Panc1 (cell line): ENCODE data around the gene TBC1D22B. TPM values are rescaled to one million over a fixed set of nuclear protein-coding genes. Genes with fewer than 3 reads are reported as not detected.

Experiments
- ATAC-seq: fragments of 200-7000 bp; cut with Tn5 transposase; 2 replicates; pipeline ENCODE4 v1.9.1; 2020; ENCODE audit warnings: mild to moderate bottlenecking, moderate library complexity
- BruUV-seq: library from RNA; stranded (reverse); fragments of 400-500 nt; replicated peaks from 2 replicates; lab custom pipeline; 2021; lab: Mats Ljungman, UMichigan
- CTCF ChIA-PET: fragments of 300-600 bp; sonication (Branson Sonifier 250); formaldehyde crosslinking; loops from one replicate; lab custom pipeline; 2022; ENCODE audit warnings: antibody characterized with exemption; lab: Charles Lee
- POLR2A ChIA-PET: fragments of 300-600 bp; sonication (Branson Sonifier 250); formaldehyde crosslinking; loops from one replicate; lab custom pipeline; 2022; ENCODE audit warnings: antibody characterized with exemption; lab: Charles Lee
- DNase-seq: peaks from one replicate; pipeline ENCODE4 v3.0.0-alpha.2; 2010; ENCODE audit warnings: low read depth, low spot score
- H3K27ac ChIP-seq: 2 replicates; pipeline ENCODE4 v1.5.1; 2011; ENCODE audit warnings: mild to moderate bottlenecking, low read length, inconsistent platforms
- H3K27me3 ChIP-seq: fragments of 200-500 bp; sonication (Bioruptor generic); 2 replicates; pipeline ENCODE4 v1.6.0; 2014; ENCODE audit warnings: low read length, inconsistent platforms; ENCODE audit not compliant: control insufficient read depth, insufficient read depth
- H3K36me3 ChIP-seq: fragments of 200-500 bp; sonication (Bioruptor generic); 2 replicates; pipeline ENCODE4 v1.5.1; 2014; ENCODE audit warnings: inconsistent platforms, mild to moderate bottlenecking, low read length, moderate library complexity; ENCODE audit not compliant: control insufficient read depth, insufficient read depth
- H3K4me1 ChIP-seq: 2 replicates; pipeline ENCODE4 v1.5.1; 2011; ENCODE audit warnings: inconsistent platforms, mild to moderate bottlenecking, low read length, moderate library complexity; ENCODE audit not compliant: control insufficient read depth, insufficient read depth
- H3K4me3 ChIP-seq, 2 experiments: 2 replicates each; pipeline ENCODE4 v1.5.1; 2011 to 2012; ENCODE audit warnings: low read depth in 2 of 2, low read length in 2 of 2, mild to moderate bottlenecking in 2 of 2, inconsistent platforms in 1 of 2, moderate library complexity in 1 of 2
- H3K9me3 ChIP-seq: fragments of 200-500 bp; sonication (Bioruptor generic); 2 replicates; pipeline ENCODE4 v1.5.1; 2014; ENCODE audit warnings: low read depth, mild to moderate bottlenecking, inconsistent platforms, low read length, moderate library complexity; ENCODE audit not compliant: control insufficient read depth, insufficient read depth
- CTCF ChIP-seq: fragments of 450-650 bp; IDR thresholded peaks from 2 replicates; pipeline ENCODE4 v1.5.1; 2017; ENCODE audit warnings: mild to moderate bottlenecking
- POLR2AphosphoS5 ChIP-seq: IDR thresholded peaks from 2 replicates; pipeline ENCODE4 v1.6.1; 2012; ENCODE audit warnings: mild to moderate bottlenecking, low read depth, low read length, moderate library complexity
- REST ChIP-seq, 2 experiments: IDR thresholded peaks; 2 replicates each; pipeline ENCODE4 v1.6.1; 2011 to 2012; ENCODE audit warnings: low read depth in 2 of 2, control low read depth in 1 of 2, low read length in 1 of 2, mild to moderate bottlenecking in 1 of 2, moderate library complexity in 1 of 2; ENCODE audit not compliant: insufficient read depth in 1 of 2
- SIN3A ChIP-seq: IDR thresholded peaks from 2 replicates; pipeline ENCODE4 v1.6.1; 2012; ENCODE audit warnings: low read depth, mild to moderate bottlenecking, low read length, moderate library complexity, borderline replicate concordance; ENCODE audit not compliant: insufficient read depth
- TCF7L2 ChIP-seq: IDR thresholded peaks from 2 replicates; pipeline ENCODE4 v1.6.1; 2011; ENCODE audit warnings: mild to moderate bottlenecking, low read depth, low read length, inconsistent platforms
- in situ Hi-C: cut with HindIII; loops from 2 replicates; pipeline ENCODE4 v1.10.0; 2016; ENCODE audit warnings: low sequenced_read_pairs, low pct_unique_long_range_greater_than_20kb
- intact Hi-C: fragments of 100-400 bp; cut with micrococcal nuclease; formaldehyde crosslinking; loops from one replicate; pipeline ENCODE4 v1.10.0; 2022; ENCODE audit not compliant: unreplicated experiment
- total RNA-seq: library from RNA; stranded (reverse); gene quantifications from one replicate; pipeline ENCODE4 v1.2.1, GENCODE V29; 2021; ENCODE audit not compliant: unreplicated experiment

Gene TBC1D22B
- total RNA-seq, 1 experiment from 2014 or later = 13.0 TPM

- ATAC-seq (no peak), DNase-seq (no peak)
- TF ChIP-seq SIN3A (no peak), POLR2AphosphoS5 (no peak), TCF7L2 (no peak), REST (IDR thresholded peaks at IDR 0.05; ENCODE audit: insufficient read depth in 1 of 2, low read depth in 2 of 2, low read length in 1 of 2) (no peak), CTCF (no peak)
- Histone ChIP-seq H3K36me3 (no peaks in the 10 kb centered on the region; the same call in 1 of the 2 replicates), H3K4me3 (no peak overlapping the region), H3K27me3 (no peaks in the 10 kb centered on the region), H3K9me3 (0 out of 2 replicates have a peak, but pooled peaks cover 6% of the 10 kb centered on the region), H3K27ac (no peak overlapping the region), H3K4me1 (peaks cover 9% of the 10 kb centered on the region; the same call in 1 of the 2 replicates)
- intact Hi-C loops = no loop called here
- ChIA-PET CTCF (no interaction called here), POLR2A (no interaction called here)
- in situ Hi-C loops = no loop called here
- no TSS peak for BruUV-seq
Observed at GRCh38 chr6:37262446-37263026, 5.0 kb downstream of the TBC1D22B start.

- no peak overlapping the region for H3K27ac ChIP-seq
- ATAC-seq = no peak
- 0 out of 2 replicates have a peak, but pooled peaks cover 6% of the 10 kb centered on the region for H3K9me3 ChIP-seq
- CTCF ChIA-PET = no interaction called here
- no TSS peak for BruUV-seq
- intact Hi-C loops = no loop called here
- H3K4me1 ChIP-seq = peaks cover 6% of the 10 kb centered on the region; the same call in 1 of the 2 replicates
- H3K4me3 ChIP-seq = no peak overlapping the region
- TF ChIP-seq SIN3A (no peak), CTCF (no peak), TCF7L2 (no peak), POLR2AphosphoS5 (no peak), REST (IDR thresholded peaks at IDR 0.05; ENCODE audit: insufficient read depth in 1 of 2, low read depth in 2 of 2, low read length in 1 of 2) (no peak)
- no peaks in the 10 kb centered on the region for H3K36me3 ChIP-seq
- POLR2A ChIA-PET = no interaction called here
- in situ Hi-C loops = no loop called here
- DNase-seq = no peak
- no peaks in the 10 kb centered on the region for H3K27me3 ChIP-seq
Observed at GRCh38 chr6:37265001-37265400, 7.4 kb downstream of the TBC1D22B start.
